Measurements from ENCODE around the gene MPPED1. TPM values are rescaled to one million over a fixed set of nuclear protein-coding genes. Genes with fewer than 3 reads are reported as not detected.

The MPPED1 gene
- total and polyA plus RNA-seq, 8 donors = 0.19 to 1.5 (median 0.47) TPM; not detected in 4

- H3K4me3 ChIP-seq = no peak overlapping the region
- H3K27ac ChIP-seq = no peak overlapping the region
- no peaks in the 10 kb centered on the region for H3K36me3 ChIP-seq
- no peaks in the 10 kb centered on the region for H3K9me3 ChIP-seq
- H3K4me1 ChIP-seq = peaks cover 0 to 9% (median 0%) of the 10 kb centered on the region in 4 donors
- WGBS, 5 donors = 68 to 84% (median 74%) methylated on average over 5 to 6 of the region's 6 CpGs
- DNase-seq = no peak
- TF ChIP-seq POLR2AphosphoS5 (IDR thresholded peaks at IDR 0.05) (no peak), CTCF (IDR thresholded peaks at IDR 0.05) (no peak)
- intact Hi-C loops (cut with DNase I; ENCODE audit: low total_unique reads) = no loop called here
- H3K27me3 ChIP-seq = peaks cover 0 to 18% (median 0%) of the 10 kb centered on the region in 3 donors
Observed at GRCh38 chr22:43443152-43443471, 31.3 kb downstream of the MPPED1 start.

- no peaks in the 10 kb centered on the region for H3K36me3 ChIP-seq
- WGBS, 5 donors = 71 to 78% (median 74%) methylated on average over 10 of the region's 10 CpGs
- intact Hi-C loops (cut with DNase I; ENCODE audit: low total_unique reads) = no loop called here
- H3K27me3 ChIP-seq = peaks cover 0 to 27% (median 0%) of the 10 kb centered on the region in 3 donors
- no peak for DNase-seq
- H3K27ac ChIP-seq = no peak overlapping the region
- TF ChIP-seq POLR2AphosphoS5 (IDR thresholded peaks at IDR 0.05) = no peak
- TF ChIP-seq POLR2A (IDR thresholded peaks at IDR 0.05) = no peak
- no peak for TF ChIP-seq EP300 (IDR thresholded peaks at IDR 0.05)
- TF ChIP-seq CTCF (IDR thresholded peaks at IDR 0.05) = no peak
- H3K4me3 ChIP-seq = no peak overlapping the region
- peaks cover 0 to 9% (median 0%) of the 10 kb centered on the region in 4 donors for H3K4me1 ChIP-seq
- H3K9me3 ChIP-seq = no peaks in the 10 kb centered on the region
Observed at GRCh38 chr22:43446037-43446803, 34.4 kb downstream of the MPPED1 start.

GRCh38 chr22:43446916-43447315 lies 35.1 kb downstream of the MPPED1 start:
- no peak for TF ChIP-seq POLR2A (IDR thresholded peaks at IDR 0.05)
- TF ChIP-seq POLR2AphosphoS5 (IDR thresholded peaks at IDR 0.05) = no peak
- TF ChIP-seq CTCF (IDR thresholded peaks at IDR 0.05) = peak in 1 of 7 experiments; percentile 45

GRCh38 chr22:43447380-43447779 lies 35.6 kb downstream of the MPPED1 start:
- no peak for TF ChIP-seq POLR2A (IDR thresholded peaks at IDR 0.05)
- no peak for TF ChIP-seq POLR2AphosphoS5 (IDR thresholded peaks at IDR 0.05)
- TF ChIP-seq EP300 (IDR thresholded peaks at IDR 0.05) = no peak
- no peak for TF ChIP-seq CTCF (IDR thresholded peaks at IDR 0.05)
- DNase-seq = no peak
- Histone ChIP-seq H3K9me3 (no peaks in the 10 kb centered on the region), H3K4me3 (no peak overlapping the region), H3K27ac (no peak overlapping the region), H3K27me3 (peaks cover 0 to 28% (median 0%) of the 10 kb centered on the region in 3 donors), H3K36me3 (no peaks in the 10 kb centered on the region), H3K4me1 (peaks cover 0 to 9% (median 0%) of the 10 kb centered on the region in 4 donors)
- 29 to 43% (median 40%) methylated on average over 10 of the region's 10 CpGs for WGBS, 5 donors
- intact Hi-C loops (cut with DNase I; ENCODE audit: low total_unique reads) = no loop called here

More at GRCh38 chr22:43446916-43447315, 35.1 kb downstream of the MPPED1 start:
- Histone ChIP-seq H3K36me3 (no peaks in the 10 kb centered on the region), H3K4me1 (peaks cover 0 to 9% (median 0%) of the 10 kb centered on the region in 4 donors), H3K27ac (no peak overlapping the region), H3K27me3 (peaks cover 0 to 27% (median 0%) of the 10 kb centered on the region in 3 donors), H3K4me3 (no peak overlapping the region), H3K9me3 (no peaks in the 10 kb centered on the region)
- 15 to 29% (median 18%) methylated on average over 8 of the region's 8 CpGs for WGBS, 5 donors
- peak in 1 of 2 donors; percentile 58 for DNase-seq
- intact Hi-C loops (cut with DNase I; ENCODE audit: low total_unique reads) = no loop called here
